Caki2 (cell line): ENCODE results near the gene BCR. TPM values are rescaled to one million over a fixed set of nuclear protein-coding genes. Genes with fewer than 3 reads are reported as not detected.

ENCODE experiments used
- DNase-seq: peaks from one replicate; pipeline ENCODE4 v3.0.0-alpha.2; 2015; ENCODE audit warnings: low read depth
- in situ Hi-C: cut with HindIII; loops from 2 replicates; pipeline ENCODE4 v1.10.0; 2016; ENCODE audit warnings: low sequenced_read_pairs, low pct_unique_long_range_greater_than_20kb, mixed read lengths
- total RNA-seq: library from RNA; depleted of rRNA; stranded (reverse); fragments of >200 nt; shearing (Covaris generic); gene quantifications from 2 replicates; pipeline ENCODE4 v1.2.3, GENCODE V29; 2014; ENCODE audit warnings: low replicate concordance

BCR gene
- total RNA-seq, 1 experiment from 2014 or later: 41.9 TPM

- DNase-seq: no peak
- in situ Hi-C loops: no loop called here
Observed at GRCh38 chr22:23272834-23273233, 92.5 kb downstream of the BCR start.

- in situ Hi-C loops: no loop called here
- DNase-seq: no peak
Observed at GRCh38 chr22:23273445-23274145, 93.3 kb downstream of the BCR start.

DNA sequence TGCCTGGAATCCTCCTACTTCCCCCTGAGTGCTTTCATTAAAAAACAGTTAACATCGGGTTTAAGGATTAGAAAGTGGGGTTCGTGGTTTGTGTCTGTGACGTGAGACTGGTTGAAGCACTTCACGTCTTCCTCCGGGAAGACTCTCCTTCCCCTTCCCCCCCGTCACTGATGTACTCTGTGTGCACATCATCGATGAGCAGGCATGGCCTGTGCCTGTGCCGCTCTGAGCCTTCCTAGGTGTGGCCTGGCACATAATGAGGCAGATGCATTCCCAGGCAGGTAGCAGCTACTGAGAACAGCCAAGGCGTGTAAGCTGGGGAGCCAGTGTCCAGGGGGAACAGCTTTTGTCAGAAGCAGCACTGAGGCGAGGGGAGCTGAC, 93.8 kb downstream of the BCR start:
- DNase-seq: no peak
- in situ Hi-C loops: no loop called here

GRCh38 chr22:23274891-23275694, 94.8 kb downstream of the BCR start:
- DNase-seq: no peak
- in situ Hi-C loops: no loop called here

GRCh38 chr22:23275751-23276150, 95.4 kb downstream of the BCR start:
- in situ Hi-C loops: no loop called here
- no peak for DNase-seq

DNA sequence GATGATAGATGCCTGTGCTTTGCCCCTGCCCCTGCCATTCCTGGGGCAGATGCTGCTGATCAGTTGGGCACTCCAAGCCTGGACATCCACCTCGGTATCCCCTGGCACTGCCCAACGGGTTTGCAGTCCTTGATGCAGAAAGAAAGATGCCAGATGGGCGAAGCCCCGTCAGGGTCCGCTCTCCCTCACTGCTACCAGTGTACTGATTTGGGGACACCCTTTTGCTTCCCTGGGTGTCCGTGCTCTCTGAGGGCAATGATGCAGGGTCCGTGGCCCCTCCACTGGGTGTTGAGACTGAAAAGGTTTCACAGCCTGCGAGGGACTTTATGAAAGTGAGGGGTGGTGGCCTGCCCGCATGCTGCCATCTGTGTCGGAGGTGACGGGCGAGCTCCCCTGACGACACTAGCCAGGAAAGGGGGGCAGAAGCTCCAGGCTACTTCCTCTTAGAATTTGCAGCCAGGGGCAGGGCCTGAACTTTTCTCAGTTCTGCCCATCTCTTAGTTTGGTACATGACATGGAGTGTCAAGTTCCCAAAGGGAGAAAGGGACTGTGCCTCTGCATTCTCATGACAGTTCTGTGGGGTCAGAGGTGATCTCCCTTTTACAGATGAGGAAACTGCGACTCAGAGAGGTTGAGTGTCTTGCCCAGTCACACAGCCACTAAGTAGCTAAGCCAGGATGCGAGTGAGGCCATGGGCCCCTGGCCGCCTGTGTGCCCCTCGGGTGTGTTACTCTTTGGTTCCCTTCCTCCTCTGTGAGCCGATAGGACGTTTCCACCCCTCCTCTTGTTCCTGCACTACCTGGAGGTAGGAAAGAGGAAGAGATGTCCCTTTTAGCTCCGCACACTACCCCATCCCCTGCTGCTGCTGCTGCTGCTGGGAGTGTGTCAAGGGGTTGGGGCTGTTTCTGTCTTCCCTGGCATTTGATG, 96.6 kb downstream of the BCR start:
- DNase-seq: no peak
- in situ Hi-C loops: no loop called here

- in situ Hi-C loops: no loop called here
- no peak for DNase-seq
Observed at GRCh38 chr22:23277583-23278295, 97.4 kb downstream of the BCR start.

DNA sequence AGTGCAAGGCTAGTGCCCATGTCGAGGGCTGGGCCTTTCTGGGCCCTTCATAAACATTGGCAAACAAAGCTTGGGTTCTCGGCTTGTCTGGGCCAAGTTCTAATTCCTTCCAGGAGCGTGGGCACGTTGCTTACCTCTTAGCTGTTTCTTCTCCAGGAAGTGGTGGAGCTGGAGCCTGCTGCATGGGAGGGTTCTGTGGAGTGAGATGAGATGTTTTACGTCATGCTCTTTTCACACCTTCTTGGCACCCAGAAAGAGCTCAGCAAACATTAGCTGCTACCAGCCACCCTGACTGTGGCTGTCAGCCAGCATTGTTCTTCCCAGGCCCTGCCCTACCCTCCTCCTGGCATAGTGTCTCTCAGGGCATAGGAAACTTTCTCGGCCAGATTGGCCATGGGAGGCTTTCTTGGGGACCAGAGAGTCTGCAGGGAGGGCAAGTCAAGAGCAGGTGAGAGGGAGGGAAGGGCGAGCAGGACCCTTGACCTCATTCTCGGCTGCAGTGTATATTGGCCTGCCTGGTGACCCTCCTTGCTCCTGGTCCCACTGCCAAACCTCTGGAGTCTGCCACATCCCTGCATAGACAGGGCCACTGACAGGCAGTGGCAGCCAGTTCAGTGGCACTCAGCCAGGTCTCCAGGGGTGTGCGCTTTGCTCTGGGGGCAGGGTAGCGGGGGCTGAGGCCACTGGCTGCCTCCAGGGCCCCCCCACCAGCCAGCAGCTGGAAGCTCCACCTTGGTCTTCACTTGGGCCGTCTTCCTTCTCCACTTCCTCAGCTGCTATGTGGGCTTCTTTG, 98.8 kb downstream of the BCR start:
- in situ Hi-C loops: no loop called here
- DNase-seq: no peak

GRCh38 chr22:23279781-23280180, 99.5 kb downstream of the BCR start:
- in situ Hi-C loops: no loop called here

DNA sequence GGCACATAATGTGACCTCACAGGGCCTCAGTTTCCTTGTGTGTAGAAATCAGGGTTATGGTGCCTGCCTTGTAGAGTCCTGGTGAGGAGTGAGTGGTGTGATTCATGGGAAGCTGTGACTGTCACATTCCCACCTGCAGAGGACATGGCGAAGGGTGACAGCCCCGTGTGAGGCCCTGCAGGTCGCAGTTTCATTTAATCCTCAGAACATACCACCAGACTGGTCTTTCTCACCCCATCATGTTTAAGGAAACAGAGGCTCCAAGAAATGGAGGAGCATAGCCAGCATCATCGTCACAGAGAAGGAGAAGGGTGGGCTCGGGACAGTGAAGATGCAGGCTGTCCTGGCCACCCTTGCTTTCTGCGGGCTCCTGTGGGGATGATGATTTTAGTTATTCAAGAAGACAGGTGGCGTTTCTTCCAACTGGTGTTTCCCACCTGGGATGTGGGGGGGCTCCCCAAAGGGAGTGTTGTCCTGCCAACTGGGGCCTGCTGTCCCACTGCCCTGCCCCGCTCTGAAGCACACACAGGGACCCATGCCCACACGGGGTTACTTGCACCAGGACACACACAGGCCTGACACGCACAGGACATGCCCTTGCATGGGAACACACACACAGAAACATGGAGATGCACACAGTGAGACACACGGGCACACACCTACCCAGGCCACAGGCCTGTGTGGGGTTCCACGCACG, 100.2 kb downstream of the BCR start:
- in situ Hi-C loops: no loop called here
- no peak for DNase-seq

More at GRCh38 chr22:23279781-23280180, 99.5 kb downstream of the BCR start:
- DNase-seq: no peak

GRCh38 chr22:23281053-23281405, 100.7 kb downstream of the BCR start:
- no peak for DNase-seq
- in situ Hi-C loops: no loop called here

DNA sequence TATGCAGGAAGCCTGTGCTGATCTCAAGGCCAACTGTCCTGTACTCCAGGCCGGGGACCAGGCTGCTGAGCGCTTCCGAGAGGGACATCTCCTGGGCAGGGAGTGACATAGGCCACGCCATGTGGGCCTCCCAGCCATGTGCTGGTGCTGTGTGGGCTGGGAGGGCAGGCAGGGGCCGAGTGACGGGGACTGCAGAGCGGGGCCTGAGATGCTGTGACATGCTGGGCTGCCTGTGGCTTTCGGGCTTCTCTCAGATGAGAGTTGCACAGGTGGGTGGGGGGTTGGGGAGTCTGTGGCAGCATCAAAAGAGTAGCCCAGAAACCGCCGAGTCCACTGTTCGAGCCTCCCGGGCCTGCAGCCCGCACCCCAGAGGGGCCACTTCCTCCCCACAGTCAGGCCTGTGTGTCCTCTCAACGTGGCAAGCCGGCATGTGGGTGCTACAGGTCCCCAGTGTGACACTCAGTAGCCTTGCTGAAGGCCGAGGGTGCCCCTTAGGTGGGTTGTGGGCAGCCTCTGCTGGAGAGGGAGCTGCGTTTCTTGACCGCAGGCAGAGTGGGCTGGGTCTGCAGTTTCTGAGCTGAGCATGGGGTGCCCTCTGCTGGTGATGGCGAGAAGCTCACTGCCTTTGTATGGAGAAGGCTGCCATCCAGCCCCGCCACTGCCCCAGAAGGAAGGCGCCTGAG, 101.2 kb downstream of the BCR start:
- in situ Hi-C loops: no loop called here
- DNase-seq: no peak

DNA sequence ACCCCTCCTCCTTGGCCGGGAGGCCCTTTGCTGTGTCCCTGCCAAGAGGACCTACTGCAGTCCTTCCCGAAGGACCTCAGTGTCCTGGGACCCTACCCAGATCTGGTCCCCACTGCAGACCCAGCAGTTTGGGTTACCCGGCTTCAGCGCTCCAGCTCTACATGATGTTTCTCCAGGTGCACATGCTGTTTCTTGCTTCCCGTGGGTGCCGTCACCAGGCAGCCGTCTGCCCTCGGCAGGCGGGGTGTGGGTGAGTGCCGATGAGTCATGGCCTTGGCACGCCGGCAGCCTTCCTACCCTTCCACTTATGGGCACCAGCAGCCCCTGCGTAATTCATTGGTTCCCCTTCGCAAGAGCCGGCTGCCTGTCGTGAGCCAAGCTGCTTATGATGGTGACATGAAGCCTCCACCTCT, 101.8 kb downstream of the BCR start:
- DNase-seq: peak; percentile 90
- in situ Hi-C loops: no loop called here

GRCh38 chr22:23282516-23282915, 102.2 kb downstream of the BCR start:
- in situ Hi-C loops: no loop called here
- no peak for DNase-seq

GRCh38 chr22:23282986-23283385, 102.7 kb downstream of the BCR start:
- in situ Hi-C loops: no loop called here
- DNase-seq: no peak
